ENCODE results near the gene INAFM2. TPM values are rescaled to one million over a fixed set of nuclear protein-coding genes. Genes with fewer than 3 reads are reported as not detected.

The INAFM2 gene
- total RNA-seq, 6 experiments from 2014 or later: 19.6 to 32.8 (median 23.4) TPM

- Mint-ChIP-seq H3K36me3 (ENCODE audit: low read depth) (peaks cover 8% of the 10 kb centered on the region), H3K9me3 (peaks cover 20% of the 10 kb centered on the region), H3K4me1 (ENCODE audit: low read depth) (no peaks in the 10 kb centered on the region), H3K27ac (no peak overlapping the region), H3K4me3 (no peak overlapping the region), H3K27me3 (ENCODE audit: insufficient read depth) (peaks cover 59% of the 10 kb centered on the region)
- no peak for DNase-seq
- no peak for TF ChIP-seq CTCF (IDR thresholded peaks at IDR 0.05)
These were observed 25.1 kb upstream of the INAFM2 start for GRCh38 chr15:40298216-40298935.

GRCh38 chr15:40300367-40300766 is 23.1 kb upstream of the INAFM2 start:
- Mint-ChIP-seq H3K9me3 (peaks cover 20% of the 10 kb centered on the region), H3K4me1 (ENCODE audit: low read depth) (no peaks in the 10 kb centered on the region), H3K27me3 (ENCODE audit: insufficient read depth) (peaks cover 64% of the 10 kb centered on the region), H3K27ac (no peak overlapping the region), H3K4me3 (no peak overlapping the region), H3K36me3 (ENCODE audit: low read depth) (peaks cover 8% of the 10 kb centered on the region)
- DNase-seq: no peak
- no peak for TF ChIP-seq CTCF (IDR thresholded peaks at IDR 0.05)

DNA sequence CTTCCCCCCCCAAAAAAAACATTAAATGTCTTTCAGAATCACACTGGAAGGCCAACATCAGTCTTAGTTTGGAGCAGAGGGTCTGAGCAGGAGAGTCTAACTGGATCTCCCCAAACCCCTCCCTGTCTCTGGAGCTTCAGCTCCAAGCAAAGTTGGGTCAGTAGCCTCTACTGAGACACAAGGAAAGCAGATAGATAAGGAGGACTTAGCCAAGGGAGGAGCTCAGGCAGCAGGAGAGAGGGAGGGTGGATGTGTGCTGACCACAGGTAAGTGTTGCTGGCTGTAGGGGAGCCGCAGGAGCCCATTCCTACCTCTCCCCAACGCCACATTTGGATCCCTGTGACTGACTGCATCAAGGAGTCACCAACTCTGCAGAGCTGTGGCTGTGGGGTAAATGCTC is 22.7 kb upstream of the INAFM2 start:
- no peak for DNase-seq
- no peak overlapping the region for H3K4me3 Mint-ChIP-seq
- peaks cover 20% of the 10 kb centered on the region for H3K9me3 Mint-ChIP-seq
- peaks cover 60% of the 10 kb centered on the region for H3K27me3 Mint-ChIP-seq (ENCODE audit: insufficient read depth)
- H3K36me3 Mint-ChIP-seq (ENCODE audit: low read depth): peaks cover 8% of the 10 kb centered on the region
- no peak overlapping the region for H3K27ac Mint-ChIP-seq
- TF ChIP-seq CTCF (IDR thresholded peaks at IDR 0.05): no peak
- H3K4me1 Mint-ChIP-seq (ENCODE audit: low read depth): no peaks in the 10 kb centered on the region

GRCh38 chr15:40301467-40302179 is 21.9 kb upstream of the INAFM2 start:
- DNase-seq: no peak
- Mint-ChIP-seq H3K27me3 (ENCODE audit: insufficient read depth) (peaks cover 60% of the 10 kb centered on the region), H3K4me3 (no peak overlapping the region), H3K4me1 (ENCODE audit: low read depth) (no peaks in the 10 kb centered on the region), H3K9me3 (peaks cover 20% of the 10 kb centered on the region), H3K27ac (no peak overlapping the region), H3K36me3 (ENCODE audit: low read depth) (peaks cover 8% of the 10 kb centered on the region)
- TF ChIP-seq CTCF (IDR thresholded peaks at IDR 0.05): no peak

DNA sequence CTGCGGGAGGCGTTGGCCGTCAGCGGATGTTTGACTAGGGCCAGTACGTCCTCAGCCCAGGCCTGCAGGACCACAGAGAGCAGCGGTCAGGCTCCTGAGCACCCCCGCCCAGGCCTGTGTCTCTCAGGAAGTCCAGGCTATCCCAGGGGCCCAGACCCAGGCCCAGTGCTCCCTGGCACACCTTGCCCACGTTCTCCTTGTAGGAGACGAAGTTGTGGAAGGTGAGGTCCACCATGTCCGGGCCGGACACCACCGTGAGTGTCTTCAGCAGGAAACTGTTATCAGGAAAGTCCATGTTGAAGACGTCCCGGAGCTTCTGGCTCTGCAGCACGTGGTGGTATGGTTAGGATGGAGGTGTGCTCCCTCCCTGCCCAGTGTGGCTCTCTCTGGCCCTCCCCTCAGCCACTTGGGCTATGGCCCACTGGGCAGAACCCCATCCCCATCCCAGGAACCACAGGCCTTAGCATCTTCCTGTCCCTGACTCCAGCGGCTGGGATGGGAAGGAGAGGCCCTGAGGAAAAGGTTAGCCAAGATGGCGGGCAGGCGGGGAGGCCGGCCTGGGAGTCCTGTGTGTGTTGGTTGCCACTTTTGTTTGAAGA is 21.1 kb upstream of the INAFM2 start:
- no peak for TF ChIP-seq CTCF (IDR thresholded peaks at IDR 0.05)
- H3K9me3 Mint-ChIP-seq: peaks cover 20% of the 10 kb centered on the region
- no peak for DNase-seq
- H3K27ac Mint-ChIP-seq: no peak overlapping the region
- peaks cover 56% of the 10 kb centered on the region for H3K27me3 Mint-ChIP-seq (ENCODE audit: insufficient read depth)
- H3K4me3 Mint-ChIP-seq: no peak overlapping the region
- peaks cover 8% of the 10 kb centered on the region for H3K36me3 Mint-ChIP-seq (ENCODE audit: low read depth)
- no peaks in the 10 kb centered on the region for H3K4me1 Mint-ChIP-seq (ENCODE audit: low read depth)

All from HFFc6 (cell line).